GM19099 (cell line): Measurements from ENCODE around the gene NDUFAB1.
A peak's percentile ranks its signal among the peaks of the same experiment; 100 is the strongest.

Experiments used
- POLR2A ChIP-seq: IDR thresholded peaks from 3 replicates; pipeline ENCODE4 v1.6.1; 2011; ENCODE audit warnings: low read depth; ENCODE audit not compliant: insufficient read length; ENCODE audit errors: extremely low read depth

NDUFAB1 gene

GRCh38 chr16:23595951-23596720, at the start of gene NDUFAB1:
NDUFAB1 (minus strand) TSS chr16:23596316; CDS start chr16:23596290, 26 bp downstream.
- peak; percentile 81 for TF ChIP-seq POLR2A

GRCh38 chr16:23642246-23642774, 46.2 kb upstream of the NDUFAB1 start:
- no peak for TF ChIP-seq POLR2A

- peak; percentile 81 for TF ChIP-seq POLR2A
Observed at GRCh38 chr16:23640931-23641765, 45.0 kb upstream of the NDUFAB1 start, which contains the start of the genes DCTN5 and PALB2. DCTN5 (plus strand) TSS chr16:23641466; CDS start chr16:23641543, 77 bp downstream. PALB2 (minus strand) TSS chr16:23641310; CDS start chr16:23641157, 153 bp downstream.

GRCh38 chr16:23640615-23640930, 44.5 kb upstream of the NDUFAB1 start:
- TF ChIP-seq POLR2A: no peak

- no peak for TF ChIP-seq POLR2A
Observed at GRCh38 chr16:23635958-23636357, 39.8 kb upstream of the NDUFAB1 start.

- TF ChIP-seq POLR2A: no peak
Observed at GRCh38 chr16:23634461-23635036, 38.4 kb upstream of the NDUFAB1 start.

- TF ChIP-seq POLR2A: no peak
Observed at GRCh38 chr16:23629516-23629915, 33.4 kb upstream of the NDUFAB1 start.

- no peak for TF ChIP-seq POLR2A
Observed at GRCh38 chr16:23624092-23624491, 28.0 kb upstream of the NDUFAB1 start.

- no peak for TF ChIP-seq POLR2A
Observed at GRCh38 chr16:23615805-23616204, 19.7 kb upstream of the NDUFAB1 start.

GRCh38 chr16:23611936-23612335, 15.8 kb upstream of the NDUFAB1 start:
- no peak for TF ChIP-seq POLR2A

- TF ChIP-seq POLR2A: no peak
Observed at GRCh38 chr16:23609929-23610328, 13.8 kb upstream of the NDUFAB1 start.

GRCh38 chr16:23608194-23608593, 12.1 kb upstream of the NDUFAB1 start:
- no peak for TF ChIP-seq POLR2A

- no peak for TF ChIP-seq POLR2A
Observed at GRCh38 chr16:23607726-23608125, 11.6 kb upstream of the NDUFAB1 start.

- no peak for TF ChIP-seq POLR2A
Observed at GRCh38 chr16:23597003-23597756, 1.1 kb upstream of the NDUFAB1 start.
